CD4-positive, alpha-beta T cell treated with Interferon gamma for 1 hour (primary cell): Measurements from ENCODE around the gene PUDP.
"Not testable (repeated sequence)": the region's sequence is repeated elsewhere in the genome, so short reads cannot be mapped to it uniquely, and the experiment has no call there.

Source experiments
- DNase-seq: peaks from one replicate; pipeline ENCODE4 v3.0.0-alpha.2; 2020

Gene PUDP

DNA sequence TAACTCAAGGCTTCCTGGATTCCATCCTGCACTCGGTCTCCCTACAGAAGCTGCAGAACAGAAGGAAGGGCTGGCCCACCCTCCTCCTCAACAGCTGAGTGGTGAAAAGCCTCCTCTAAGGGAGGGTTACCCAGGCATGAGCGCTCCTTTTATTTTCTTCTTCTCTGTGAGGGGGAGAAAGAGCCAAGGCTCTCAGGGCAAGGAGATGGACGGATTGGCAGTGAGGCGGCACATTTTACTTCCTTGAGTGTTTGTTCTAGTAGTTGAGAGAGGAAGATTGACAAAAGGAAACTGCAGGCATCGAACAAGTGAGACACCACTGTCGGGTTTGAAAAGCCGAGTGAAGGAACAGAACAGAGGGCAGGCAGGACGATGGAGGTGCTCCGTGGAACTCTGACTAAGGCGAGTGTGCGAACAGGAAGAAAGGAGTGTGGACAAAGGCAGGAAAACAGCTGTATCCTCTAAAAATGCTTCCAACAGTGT, 38.9 kb downstream of the PUDP start:
- no peak for DNase-seq

DNA sequence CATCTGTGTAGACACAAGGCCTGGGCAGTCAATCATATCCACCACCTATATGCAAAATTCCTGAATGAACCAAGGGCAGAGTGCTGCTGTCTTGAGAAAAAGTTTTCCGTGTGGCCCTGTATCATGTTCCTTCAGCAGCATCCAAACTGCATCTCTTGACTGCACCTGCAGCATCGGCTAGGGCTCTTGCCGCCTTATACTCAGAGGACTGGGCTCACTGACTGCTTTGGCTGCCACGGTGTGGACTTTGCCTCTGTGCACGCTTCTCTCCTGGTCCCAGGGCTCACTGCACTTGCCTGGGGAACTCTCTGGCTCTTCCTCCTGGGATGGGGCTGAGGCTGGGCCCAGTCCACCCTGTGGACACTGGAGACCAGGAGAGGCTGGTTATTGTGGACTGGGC, 39.9 kb downstream of the PUDP start:
- no peak for DNase-seq

DNA sequence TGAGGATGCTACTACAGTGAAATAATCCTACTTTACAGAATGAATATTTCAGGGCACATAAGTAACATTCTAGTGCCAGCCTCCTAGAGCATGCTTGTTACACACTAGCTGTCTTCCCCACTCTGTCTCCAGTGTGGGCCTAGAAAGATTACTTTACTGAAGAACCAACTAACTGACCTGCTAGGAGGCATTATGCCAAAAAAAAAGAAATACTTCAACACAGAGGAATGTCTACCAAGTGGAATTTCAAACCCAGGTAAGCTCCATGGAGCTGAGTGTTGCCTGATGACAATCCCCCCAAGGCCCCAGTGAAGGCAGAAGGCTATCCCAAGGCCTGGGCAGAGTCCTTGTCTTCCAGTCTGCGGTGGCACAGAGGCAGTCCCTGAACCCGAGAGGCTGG, 41.3 kb downstream of the PUDP start:
- DNase-seq, result no peak

DNA sequence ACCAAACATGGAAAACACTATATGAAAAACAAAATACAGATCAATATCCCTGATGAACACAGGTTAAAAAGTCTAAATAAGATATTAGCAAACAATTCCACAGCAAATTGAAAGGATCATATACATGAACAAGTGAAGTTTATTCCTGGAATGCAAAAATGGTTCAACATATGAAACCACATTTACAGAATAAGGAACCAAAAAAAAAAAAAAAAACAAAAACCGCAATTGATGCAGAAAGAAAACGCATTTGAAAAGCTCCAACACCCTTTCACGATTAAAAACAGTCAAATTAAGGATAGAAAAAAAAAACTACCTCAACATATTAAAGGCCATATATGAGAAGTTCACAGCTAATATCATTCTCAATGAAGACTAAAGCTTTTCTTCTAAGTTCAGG, 45.8 kb downstream of the PUDP start:
- DNase-seq, result no peak

DNA sequence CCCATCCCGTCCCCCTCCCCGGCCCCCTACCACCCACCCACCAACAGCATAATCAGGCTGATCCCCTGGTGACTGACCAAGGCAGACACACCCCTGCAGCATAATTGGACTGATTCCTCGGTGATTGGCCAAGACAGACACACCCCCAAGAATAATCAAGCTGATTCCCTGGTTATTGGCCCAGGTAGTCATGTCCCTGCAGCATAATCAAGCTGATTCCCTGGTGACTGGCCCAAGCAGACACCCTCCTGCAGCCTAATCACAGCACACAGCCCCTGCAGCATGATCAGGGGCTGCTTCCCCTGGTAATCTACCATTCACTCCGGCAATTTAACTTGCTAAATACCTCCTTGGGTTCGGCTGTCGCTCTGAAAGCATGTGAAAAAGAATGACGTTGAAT, 47.9 kb downstream of the PUDP start:
- no peak for DNase-seq

DNA sequence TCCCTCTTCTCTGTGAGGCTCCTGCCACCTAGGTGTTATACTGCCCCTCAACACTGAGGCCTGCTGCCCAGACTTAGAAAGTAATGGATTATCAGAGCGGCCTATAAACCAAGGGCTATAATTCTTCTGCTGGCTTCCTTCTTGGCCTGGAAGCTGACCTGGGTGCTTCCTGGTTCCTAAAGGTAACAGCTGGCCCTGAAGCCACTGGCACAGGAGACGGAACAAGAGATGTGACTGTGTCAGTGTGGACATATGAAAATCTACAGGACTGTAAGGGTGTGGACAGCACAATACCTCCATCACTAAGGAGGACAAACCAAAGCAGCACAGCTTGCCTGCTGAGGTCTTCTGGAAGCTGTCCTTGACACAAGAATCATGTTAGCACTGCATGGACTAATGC, 52.3 kb downstream of the PUDP start:
- DNase-seq, result not testable (repeated sequence)

DNA sequence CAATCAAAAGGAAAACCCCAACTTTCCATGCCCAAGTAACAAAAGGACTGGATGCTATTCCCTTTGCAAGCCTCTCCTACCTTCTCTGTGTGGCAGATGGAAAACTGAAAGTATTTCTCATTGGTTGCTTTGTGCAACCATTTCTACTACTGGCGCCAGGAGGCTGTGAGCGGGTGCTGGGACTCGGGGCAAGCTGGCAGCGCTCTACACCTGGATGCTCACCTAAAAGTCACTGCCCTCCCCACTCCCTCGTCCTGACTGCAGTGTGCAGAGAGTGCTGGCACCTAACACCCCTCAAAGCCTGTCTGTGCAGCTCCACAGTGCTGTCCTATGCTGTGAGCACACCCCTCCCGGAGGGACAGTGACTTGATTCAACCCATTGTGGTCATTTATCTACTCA, 54.6 kb downstream of the PUDP start:
- DNase-seq, result no peak

DNA sequence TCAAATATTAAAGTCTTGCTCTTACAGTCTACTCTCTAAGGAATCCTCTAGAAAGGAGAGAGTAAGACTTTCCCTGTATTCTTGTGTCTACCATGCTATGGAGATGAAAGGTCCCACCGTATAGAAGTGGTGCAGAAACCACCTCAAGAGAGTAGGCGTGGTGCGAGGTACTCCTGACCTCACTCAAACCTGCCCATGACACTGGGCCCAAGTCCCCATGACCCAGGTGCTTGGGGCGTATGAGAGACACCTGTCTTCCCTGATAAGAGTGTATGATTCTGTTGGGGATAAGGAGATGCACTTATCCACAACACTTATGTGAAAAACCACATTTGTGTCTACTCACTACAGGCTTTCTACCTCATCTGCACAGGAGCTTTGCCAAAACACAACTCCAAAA, 55.4 kb downstream of the PUDP start:
- DNase-seq, result no peak

DNA sequence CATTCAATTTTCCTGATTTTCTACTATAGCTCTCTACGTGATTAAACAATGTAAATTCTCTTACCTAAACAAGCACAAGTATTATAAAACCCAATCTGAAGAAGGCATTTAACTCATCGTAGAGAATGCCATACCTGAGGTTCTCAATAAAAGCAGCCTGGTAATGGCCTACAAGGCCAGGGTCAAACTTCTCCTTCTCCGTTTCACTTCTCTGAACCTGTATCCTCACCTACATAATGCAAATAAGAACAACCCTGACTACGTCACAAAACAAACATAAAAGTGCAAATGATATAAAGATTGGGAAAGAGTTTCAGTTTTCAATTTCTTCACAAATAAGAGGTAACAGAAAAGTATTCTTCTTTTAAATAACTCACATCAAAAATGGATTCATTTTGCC, 56.0 kb downstream of the PUDP start:
- no peak for DNase-seq

DNA sequence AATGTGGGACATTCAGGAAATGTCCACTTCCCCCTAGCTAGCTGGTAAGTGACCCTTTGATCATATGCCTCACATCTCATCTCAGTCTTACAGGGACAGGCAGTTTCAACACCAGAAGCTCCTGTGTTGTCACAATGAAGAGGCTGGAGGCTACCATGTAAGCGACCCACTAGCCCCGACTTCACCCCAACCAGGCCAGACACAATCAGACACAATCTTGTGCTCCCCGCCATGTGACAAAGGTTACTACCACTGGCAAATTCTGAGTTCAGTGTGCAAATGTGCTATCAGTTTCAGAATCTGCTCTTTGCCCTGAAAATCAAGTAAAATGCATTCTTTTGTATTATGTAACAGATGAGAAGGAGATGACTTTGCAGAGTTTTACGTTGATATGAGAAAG, 57.3 kb downstream of the PUDP start:
- no peak for DNase-seq

DNA sequence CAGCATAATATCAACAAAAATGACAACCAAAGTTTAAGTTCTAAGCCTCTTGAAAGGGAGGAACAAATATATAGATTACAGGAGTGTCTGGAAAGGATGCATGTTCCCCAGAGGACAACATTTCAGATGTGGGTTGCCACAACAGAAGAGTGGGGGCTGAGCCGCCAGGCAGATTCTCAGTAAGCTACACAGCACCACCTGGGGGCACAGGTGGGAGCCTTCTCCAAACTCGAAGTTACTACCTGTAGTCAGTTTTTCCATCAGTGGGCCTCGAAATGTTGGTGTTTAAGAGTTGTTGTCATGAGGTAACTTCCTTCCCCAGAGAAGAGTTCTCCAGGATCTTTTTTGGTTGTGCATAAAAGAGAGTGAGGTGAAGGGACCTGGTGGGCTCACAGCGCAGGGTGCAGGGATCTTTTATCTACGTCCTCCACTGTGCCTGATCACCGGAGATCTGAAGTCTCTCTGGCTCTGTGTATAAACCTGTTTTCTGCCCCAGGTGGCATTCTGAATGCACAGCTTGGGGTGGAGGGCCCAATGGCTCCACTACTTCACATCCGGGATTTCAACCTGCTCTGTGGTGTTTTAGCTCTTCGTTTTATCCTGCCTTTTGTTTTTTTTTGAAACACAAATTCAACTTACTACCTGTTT, 58.9 kb downstream of the PUDP start:
- DNase-seq, result peak; percentile 31

DNA sequence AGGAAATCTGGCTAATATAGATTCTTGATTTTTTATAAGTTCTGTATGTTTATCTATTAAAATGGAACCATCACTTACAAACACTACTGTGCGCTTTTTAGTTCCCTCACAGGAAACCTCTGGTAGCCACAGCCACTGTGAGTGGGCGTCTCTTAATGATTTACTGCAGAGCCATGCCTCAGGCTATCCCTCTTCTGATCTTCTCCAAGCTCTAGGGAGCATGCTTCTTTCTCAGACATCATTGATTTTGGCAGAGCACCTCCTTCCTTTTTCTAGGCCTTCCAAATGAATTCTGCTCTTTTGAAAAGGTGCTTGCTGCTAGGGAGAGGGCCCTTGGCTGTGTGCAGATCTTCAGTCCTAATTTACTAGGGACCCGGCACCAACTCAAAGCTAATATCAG, 61.6 kb downstream of the PUDP start:
- no peak for DNase-seq

DNA sequence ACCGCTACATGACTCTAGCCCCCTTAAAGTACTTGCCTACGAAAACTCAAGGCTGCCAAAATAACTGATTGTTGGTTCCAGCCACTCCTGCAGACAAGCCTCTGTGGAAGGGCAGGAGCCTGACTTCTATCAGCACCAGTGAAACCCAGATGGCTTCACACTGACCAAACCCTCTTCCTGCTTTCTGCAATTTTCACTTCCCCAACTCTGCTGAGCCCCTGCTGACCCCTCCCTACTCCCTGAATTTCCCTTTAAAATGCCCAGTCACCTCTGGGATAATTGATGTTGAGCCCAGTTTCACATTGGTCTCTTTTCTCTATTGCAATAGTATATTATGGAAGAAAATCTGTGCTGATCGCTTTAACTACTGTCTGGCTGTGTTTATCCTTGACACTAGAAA, 62.1 kb downstream of the PUDP start:
- no peak for DNase-seq

DNA sequence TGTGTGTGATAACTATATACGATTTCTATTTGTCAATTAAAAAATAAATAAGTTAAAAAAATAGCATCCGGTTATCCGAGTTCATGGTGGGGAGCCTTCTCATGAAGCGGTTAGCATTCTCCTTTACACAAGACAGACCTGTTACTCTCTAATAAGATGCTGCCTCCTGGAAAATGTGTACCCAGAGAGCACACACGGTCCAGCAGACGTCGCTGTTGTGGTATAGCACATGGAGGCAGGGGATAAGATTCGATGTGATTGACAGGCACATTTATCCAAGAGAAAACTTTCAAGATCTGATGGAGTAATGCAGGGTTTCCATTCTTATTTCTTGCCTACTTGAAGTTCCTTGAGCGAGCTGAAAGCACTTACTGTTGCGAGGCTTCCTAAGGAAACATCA, 63.1 kb downstream of the PUDP start:
- DNase-seq, result no peak

DNA sequence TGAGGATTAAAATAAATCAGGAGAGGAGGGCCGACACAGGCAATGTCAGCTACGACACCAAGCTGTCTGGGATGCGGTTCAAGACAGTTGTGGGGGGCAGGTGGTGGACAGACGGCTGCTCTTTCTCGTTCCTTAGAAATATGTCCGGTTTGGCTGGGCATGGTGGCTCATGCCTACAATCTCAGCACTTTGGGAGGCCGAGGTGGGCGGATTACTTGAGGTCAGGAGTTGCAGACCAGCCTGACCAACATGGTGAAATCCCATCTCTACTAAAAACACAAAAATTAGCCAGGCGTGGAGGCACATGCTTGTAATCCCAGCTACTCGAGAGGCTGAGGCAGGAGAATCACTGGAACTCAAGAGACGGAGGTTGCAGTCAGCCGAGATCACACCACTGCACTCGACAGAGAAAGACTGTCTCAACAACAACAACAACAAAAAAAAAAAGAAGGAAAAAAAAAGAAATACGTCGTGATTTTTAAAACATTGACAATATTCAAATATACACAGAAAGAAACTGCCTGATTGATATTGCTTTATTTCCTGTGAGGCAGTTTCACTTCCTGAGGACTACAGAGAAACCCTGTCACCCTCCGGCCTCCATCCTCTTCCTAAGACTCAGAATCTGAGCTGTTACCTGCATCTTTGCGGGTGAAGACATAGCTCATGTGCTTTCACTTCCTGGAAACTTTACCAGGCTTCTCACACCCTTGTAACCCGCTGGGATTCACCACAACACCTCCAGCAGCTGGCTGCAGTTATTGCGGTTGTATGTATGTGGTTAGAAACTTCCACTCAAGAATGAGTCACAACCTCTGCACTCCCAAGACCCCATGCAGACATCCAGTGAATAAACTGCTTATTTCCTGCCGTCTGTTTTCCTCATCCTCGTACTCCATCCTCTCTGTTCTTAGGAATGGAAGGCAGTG, 64.2 kb downstream of the PUDP start:
- DNase-seq, result peak; percentile 75

DNA sequence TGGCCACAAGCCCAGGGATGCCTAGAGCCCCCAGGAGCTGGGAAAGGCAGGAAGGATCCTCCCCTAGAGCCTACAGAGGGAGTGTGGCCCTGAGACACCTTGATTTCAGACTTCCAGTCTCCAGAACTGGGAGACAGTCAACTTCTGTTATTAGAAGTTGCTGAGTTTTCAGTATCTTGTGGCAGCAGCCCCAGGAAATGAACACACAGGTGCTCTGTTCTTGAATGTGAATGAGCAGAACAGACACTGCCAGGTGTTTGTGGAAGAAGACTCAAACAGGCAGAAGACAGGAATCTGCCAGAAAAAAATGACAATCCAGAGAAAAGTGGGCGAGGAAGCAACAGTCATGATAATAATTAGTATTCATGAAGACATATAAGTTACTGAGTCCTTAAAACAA, 64.9 kb downstream of the PUDP start:
- no peak for DNase-seq

DNA sequence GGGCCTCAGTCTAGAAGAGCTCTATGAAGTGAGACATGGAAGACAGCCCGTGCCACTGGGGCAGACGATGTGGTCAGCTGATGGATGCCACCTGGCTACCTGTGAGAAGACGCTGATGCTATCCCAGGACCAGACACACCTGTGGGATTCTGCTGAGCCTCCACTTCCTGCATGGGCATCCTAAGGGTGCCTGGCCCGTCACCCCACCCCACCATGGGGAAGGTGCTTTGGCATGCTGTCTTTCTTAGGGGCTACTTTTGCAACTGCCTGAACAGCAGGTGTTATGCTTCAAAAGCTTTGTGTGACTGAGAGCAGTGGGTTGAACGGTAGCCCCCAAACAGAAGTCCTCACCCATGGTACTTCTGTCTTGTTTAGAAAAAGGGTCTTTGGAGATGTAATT, 65.4 kb downstream of the PUDP start:
- no peak for DNase-seq

DNA sequence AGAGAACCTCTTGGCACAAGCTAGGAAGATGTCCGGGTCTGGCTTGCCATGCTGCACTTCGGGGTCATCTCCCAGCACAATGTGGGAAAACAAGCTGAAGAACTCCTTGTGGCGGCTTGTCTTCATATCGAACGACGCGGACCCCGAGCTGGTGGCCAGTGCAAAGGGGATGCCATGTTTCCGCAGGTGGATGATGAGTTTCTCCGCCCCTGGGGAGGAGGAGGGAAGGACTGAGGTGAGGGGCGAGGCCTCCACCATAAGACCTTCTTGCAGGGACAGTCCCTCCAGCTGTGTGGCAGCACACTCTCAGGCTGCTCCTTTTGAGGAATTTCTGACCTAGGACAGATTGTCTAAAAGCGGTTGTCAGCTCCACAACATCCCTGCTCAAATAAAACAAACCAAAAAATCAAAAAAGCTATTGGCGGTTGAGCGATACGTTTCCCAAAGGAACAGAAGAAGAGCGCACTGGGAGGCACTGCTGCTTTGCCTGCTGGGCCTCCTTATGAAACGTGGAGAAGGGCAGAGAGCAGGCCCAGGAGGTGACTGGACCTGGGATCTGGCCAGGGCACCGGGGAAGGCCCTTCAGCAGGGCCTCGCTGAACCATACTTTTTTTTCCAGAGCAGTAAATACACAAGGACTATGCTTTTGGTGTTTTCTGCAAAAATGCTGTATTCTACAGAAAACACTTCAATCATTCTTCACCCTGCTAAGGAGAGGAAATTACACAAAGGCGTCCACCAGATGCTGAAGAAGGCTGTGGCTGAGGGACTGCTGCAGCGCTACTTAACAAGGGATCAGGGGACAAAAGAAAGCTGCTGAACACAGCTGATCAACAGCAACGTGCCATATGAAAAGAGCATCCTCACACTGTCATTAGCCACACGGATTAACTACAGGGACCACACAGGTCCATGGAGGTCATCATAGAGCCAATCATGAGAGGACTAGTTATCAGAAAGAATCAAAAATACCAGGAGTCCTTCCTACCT, 70.4 kb downstream of the PUDP start:
- no peak for DNase-seq

DNA sequence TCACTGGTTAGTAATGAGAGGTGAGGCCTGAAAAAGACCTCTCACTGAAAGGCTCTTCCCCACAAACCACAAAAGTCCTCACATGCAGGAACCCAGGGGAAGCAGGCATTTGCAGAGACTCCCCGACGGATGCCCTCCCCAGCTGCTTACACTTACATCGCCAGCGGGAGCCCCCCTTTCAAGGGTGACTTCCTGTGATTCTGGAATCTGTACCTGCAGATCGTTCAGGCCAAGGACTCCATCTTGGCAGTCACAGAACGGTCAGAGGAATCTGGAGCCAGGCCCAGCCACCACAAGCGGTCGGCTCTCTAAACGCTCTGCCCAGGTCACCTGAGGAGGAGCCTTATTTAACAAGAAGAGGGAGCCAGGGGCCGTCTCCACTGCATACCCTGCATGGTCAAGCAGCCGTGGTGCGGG, 71.7 kb downstream of the PUDP start:
- DNase-seq, result no peak

DNA sequence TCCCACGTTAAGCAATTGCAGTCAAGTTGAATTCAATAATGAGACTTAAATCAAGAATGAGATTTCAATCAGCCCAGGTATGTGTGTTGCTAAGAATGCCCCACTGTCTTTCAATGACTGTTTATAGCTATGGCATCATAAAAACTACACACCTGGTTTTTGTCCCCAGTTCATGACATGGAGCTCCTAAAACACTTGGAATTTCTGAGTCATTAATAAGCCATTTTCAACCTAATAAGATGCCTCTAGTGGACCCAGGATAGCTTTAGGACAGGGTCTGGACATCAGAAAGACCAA, 73.1 kb downstream of the PUDP start:
- DNase-seq, result no peak

DNA sequence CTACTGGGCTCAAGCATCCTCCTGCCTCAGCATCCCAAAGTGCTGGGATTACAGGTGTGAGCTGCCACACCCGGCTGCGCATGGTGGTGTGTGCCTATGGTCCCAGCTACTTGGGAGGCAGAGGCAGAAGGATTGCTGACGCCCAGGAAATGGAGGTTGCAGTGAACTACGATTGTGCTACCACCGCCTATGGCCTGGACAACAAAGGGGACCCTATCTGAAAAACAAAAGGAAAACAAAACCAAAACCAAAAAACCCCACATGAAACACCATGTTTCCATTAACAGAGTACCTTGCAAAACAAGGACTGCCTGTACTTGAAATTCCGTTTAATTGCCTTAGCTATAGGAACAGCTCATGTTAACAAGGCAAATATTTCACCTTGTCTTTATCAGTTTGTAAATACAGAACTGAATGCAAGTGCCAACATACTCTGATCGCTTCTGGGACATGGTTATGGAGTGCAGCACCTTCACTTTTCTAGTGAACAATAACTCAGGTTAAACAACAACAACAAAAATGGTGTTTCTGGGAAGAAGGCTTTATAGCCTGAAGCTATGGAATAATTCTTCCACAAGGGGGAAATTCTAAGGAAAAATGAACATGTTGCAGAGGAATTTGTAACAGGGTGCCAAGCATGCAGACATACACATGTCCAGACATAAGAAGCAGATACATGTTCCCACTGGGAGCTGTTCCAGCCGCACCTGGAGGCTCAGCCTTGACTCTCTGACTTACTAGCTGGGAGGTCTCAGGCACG, 73.6 kb downstream of the PUDP start:
- DNase-seq, result no peak

DNA sequence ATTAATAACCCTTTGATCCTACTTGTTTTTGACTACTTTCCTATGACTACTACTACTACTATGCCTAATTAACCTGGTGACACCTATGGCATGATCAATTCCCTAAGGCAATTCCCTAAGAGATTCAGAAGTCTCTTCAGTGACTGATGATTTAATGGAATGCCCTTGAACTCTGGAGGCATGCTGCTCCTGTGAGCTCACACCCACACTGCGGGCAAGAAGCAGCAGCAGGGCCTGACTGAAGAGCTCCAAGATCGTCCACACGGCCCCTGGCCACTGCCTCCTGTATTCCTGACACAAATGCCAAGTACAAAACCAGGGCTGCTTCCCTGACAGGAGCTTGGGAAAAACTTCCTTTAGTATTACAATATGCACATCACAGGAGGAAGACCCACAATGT, 74.6 kb downstream of the PUDP start:
- DNase-seq, result no peak

DNA sequence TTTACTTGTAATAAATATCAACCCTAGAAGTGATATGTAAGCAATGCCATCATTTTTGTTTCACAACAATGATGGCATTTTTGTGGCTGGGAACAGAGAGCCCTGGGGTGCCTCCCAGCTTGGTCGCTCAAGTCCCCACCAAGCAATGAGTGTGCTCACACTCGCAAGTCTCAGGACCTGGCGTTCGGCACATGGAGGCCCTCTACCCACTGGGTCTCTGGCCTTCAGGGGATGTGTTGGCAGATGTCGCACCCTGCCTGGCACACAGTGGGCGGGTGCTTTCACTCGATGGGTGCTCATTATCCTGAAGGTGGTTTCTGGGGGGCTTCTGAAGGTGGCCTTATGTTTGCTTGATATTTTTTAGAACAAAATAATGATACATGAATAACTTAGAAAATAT, 75.1 kb downstream of the PUDP start:
- no peak for DNase-seq
